K562 (cell line): ENCODE measurements around the gene CRTC3. TPM values are rescaled to one million over a fixed set of nuclear protein-coding genes. Genes with fewer than 3 reads are reported as not detected.

Experiments used
- ADNP ChIP-seq: fragments of 200-800 bp; sonication (Bioruptor generic); IDR thresholded peaks from 2 replicates; pipeline ENCODE4 v1.6.1; 2016; ENCODE audit warnings: missing genetic modification characterization, missing compliant biosample characterization
- CCAR2 ChIP-seq: fragments of 200-400 bp; formaldehyde crosslinking; IDR thresholded peaks from 2 replicates; pipeline ENCODE4 v1.6.1; 2017; ENCODE audit warnings: mild to moderate bottlenecking, low read depth, low read length
- DNMT1 ChIP-seq: fragments of 450-650 bp; IDR thresholded peaks from 2 replicates; pipeline ENCODE4 v1.6.1; 2016; ENCODE audit warnings: antibody characterized with exemption, mild to moderate bottlenecking
- EP300 ChIP-seq: IDR thresholded peaks from 2 replicates; pipeline ENCODE4 v1.6.1; 2012; ENCODE audit warnings: low read length, improper control_type of control experiment
- FOXJ2 ChIP-seq: fragments of 200-800 bp; sonication (Bioruptor generic); IDR thresholded peaks from 2 replicates; pipeline ENCODE4 v1.6.1; 2016; ENCODE audit warnings: missing genetic modification characterization, missing compliant biosample characterization
- KAT2B ChIP-seq: IDR thresholded peaks from one replicate; pipeline ENCODE4 v1.6.1; 2012; ENCODE audit warnings: low read depth, mild to moderate bottlenecking, control low read depth, inconsistent platforms, low read length, moderate library complexity
- KLF13 ChIP-seq: fragments of 450-650 bp; IDR thresholded peaks from 2 replicates; pipeline ENCODE4 v1.6.1; 2016; ENCODE audit warnings: missing genetic modification characterization, low read depth, mild to moderate bottlenecking, missing compliant biosample characterization, moderate library complexity, borderline replicate concordance
- NCOA1 ChIP-seq: fragments of 450-650 bp; IDR thresholded peaks from 2 replicates; pipeline ENCODE4 v1.6.1; 2016; ENCODE audit warnings: low read depth
- NFIX ChIP-seq: fragments of 250-450 bp; sonication (Bioruptor Pico); IDR thresholded peaks from 2 replicates; pipeline ENCODE4 v1.4.0; 2020; ENCODE audit warnings: low read depth, mild to moderate bottlenecking, moderate library complexity
- RUNX1 ChIP-seq: sonication (generic); IDR thresholded peaks from 2 replicates; pipeline ENCODE4 v1.6.1; 2016; ENCODE audit warnings: antibody characterized with exemption, low read depth
- ZNF644 ChIP-seq: fragments of 200-800 bp; sonication (Bioruptor generic); IDR thresholded peaks from 2 replicates; pipeline ENCODE4 v1.6.1; 2016; ENCODE audit warnings: low read depth, missing genetic modification characterization, missing compliant biosample characterization
- polyA plus RNA-seq, 8 experiments: library from polyadenylated mRNA; depleted of rRNA in 4 of 8; stranded (reverse) in 5 of 8; unstranded in 3 of 8; fragments of >200 nt; fragmentation: Nextera tagmentation in 2 of 8; fragmentation: Illumina TruSeq in 1 of 8; extraction: Ambion mirVana in 2 of 8; extraction: Trizol in 1 of 8; gene quantifications; 2 replicates each; pipeline versions ENCODE4 v1.2.1 to v1.2.3, GENCODE V29; 2011 to 2014; ENCODE audit warnings: inconsistent platforms in 1 of 8, missing spikeins in 1 of 8
- total RNA-seq, 7 experiments: library from RNA; depleted of rRNA in 6 of 7; stranded (reverse); fragments of >200 nt in 6 of 7; fragmentation: Illumina TruSeq in 2 of 7; extraction: Trizol in 2 of 7; gene quantifications; 2 replicates each; pipeline versions ENCODE4 v1.2.1 to v1.2.3, GENCODE V29; 2011 to 2021; ENCODE audit warnings: low replicate concordance in 1 of 7
- TF ChIP-seq, protein P1 (sequence below): fragments of 200-800 bp; sonication (Bioruptor generic); IDR thresholded peaks from 2 replicates; pipeline ENCODE4 v1.6.1; 2017; ENCODE audit warnings: missing genetic modification characterization, missing compliant biosample characterization
- TF ChIP-seq, protein P2 (sequence below): IDR thresholded peaks from 2 replicates; pipeline ENCODE4 v1.6.1; 2011; ENCODE audit warnings: borderline replicate concordance, low read depth, mild to moderate bottlenecking, moderate library complexity, low read length; ENCODE audit not compliant: insufficient read depth, poor library complexity, severe bottlenecking
- TF ChIP-seq, protein P3 (sequence below), 2 experiments: fragments of 450-650 bp; conservative IDR thresholded peaks; 2 replicates each; pipeline ENCODE4 v1.6.1; 2017; ENCODE audit warnings: mild to moderate bottlenecking in 2 of 2, moderate library complexity in 2 of 2
- TF ChIP-seq, protein P4 (sequence below): fragments of 200-400 bp; formaldehyde crosslinking; IDR thresholded peaks from 2 replicates; pipeline ENCODE4 v1.6.1; 2017; ENCODE audit warnings: mild to moderate bottlenecking, low read depth, low read length, moderate library complexity

CRTC3 gene
- total and polyA plus RNA-seq, 9 of the 15 experiments (the other 6 are each of a cell fraction or from before 2014, with no cell fraction given): 1.2 to 19.0 (median 11.6) TPM

DNA sequence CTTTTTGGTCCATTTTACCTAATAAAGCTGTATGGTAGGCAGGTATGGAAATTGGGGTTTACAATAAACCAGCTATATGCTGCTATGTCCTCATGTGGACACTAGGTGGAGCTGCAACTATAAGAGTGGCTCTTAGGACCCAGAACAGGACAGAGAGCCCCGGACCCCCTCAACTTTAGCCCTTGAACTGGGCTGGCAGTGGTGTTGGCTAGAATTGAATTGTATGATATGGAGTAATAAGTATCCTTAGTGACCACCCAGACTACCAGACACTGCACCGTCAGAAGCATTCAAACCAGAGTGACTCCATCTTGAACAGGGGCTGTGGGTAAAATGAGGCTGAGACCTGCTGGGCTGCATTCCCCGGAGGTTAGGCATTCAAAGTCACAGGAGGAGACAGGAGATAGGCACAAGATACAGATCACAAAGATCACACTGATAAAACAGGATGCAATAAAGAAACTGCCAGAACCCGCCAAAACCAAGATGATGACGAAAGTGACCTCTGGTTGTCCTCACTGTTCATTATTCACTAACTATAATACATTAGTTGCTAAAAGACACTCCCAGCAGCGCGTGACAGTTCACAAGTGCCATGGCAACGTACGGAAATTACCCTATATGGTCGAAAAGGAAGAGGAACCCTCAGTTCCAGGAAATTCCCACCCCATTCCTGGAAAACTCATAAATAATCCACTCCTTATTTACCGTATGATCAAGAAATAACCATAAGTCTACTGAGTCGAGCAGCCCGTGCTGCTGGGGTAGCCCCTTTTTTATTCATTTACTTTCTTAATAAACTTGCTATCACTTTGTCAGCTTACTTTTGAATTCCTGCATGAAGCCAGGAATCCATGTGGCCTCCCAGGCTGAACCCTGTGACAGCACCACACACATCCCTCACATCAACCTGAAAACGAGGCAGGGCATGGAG, 118.7 kb downstream of the CRTC3 start (continued):
- peak; percentile 80; the same call in 1 of the 2 replicates for TF ChIP-seq ADNP (tag)
- TF ChIP-seq RUNX1: no peak; the same call in 1 of the 2 replicates
- peak; percentile 100 for TF ChIP-seq KLF13
- TF ChIP-seq KAT2B: no peak
- TF ChIP-seq, protein P1, sequence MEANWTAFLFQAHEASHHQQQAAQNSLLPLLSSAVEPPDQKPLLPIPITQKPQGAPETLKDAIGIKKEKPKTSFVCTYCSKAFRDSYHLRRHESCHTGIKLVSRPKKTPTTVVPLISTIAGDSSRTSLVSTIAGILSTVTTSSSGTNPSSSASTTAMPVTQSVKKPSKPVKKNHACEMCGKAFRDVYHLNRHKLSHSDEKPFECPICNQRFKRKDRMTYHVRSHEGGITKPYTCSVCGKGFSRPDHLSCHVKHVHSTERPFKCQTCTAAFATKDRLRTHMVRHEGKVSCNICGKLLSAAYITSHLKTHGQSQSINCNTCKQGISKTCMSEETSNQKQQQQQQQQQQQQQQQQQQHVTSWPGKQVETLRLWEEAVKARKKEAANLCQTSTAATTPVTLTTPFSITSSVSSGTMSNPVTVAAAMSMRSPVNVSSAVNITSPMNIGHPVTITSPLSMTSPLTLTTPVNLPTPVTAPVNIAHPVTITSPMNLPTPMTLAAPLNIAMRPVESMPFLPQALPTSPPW (CRISPR knock-in tag): peak; percentile 89
- peak; percentile 92 for TF ChIP-seq NFIX (CRISPR knock-in tag)
- TF ChIP-seq EP300: peak; percentile 89
- TF ChIP-seq CCAR2: no peak
- TF ChIP-seq, protein P2, sequence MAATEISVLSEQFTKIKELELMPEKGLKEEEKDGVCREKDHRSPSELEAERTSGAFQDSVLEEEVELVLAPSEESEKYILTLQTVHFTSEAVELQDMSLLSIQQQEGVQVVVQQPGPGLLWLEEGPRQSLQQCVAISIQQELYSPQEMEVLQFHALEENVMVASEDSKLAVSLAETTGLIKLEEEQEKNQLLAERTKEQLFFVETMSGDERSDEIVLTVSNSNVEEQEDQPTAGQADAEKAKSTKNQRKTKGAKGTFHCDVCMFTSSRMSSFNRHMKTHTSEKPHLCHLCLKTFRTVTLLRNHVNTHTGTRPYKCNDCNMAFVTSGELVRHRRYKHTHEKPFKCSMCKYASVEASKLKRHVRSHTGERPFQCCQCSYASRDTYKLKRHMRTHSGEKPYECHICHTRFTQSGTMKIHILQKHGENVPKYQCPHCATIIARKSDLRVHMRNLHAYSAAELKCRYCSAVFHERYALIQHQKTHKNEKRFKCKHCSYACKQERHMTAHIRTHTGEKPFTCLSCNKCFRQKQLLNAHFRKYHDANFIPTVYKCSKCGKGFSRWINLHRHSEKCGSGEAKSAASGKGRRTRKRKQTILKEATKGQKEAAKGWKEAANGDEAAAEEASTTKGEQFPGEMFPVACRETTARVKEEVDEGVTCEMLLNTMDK: no peak
- peak; percentile 100 for TF ChIP-seq ZNF644
- TF ChIP-seq, protein P3, sequence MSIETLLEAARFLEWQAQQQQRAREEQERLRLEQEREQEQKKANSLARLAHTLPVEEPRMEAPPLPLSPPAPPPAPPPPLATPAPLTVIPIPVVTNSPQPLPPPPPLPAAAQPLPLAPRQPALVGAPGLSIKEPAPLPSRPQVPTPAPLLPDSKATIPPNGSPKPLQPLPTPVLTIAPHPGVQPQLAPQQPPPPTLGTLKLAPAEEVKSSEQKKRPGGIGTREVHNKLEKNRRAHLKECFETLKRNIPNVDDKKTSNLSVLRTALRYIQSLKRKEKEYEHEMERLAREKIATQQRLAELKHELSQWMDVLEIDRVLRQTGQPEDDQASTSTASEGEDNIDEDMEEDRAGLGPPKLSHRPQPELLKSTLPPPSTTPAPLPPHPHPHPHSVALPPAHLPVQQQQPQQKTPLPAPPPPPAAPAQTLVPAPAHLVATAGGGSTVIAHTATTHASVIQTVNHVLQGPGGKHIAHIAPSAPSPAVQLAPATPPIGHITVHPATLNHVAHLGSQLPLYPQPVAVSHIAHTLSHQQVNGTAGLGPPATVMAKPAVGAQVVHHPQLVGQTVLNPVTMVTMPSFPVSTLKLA (conservative IDR thresholded peaks at IDR 0.05): peak; percentile 61 to 77; a peak in 2 of 4 replicates
- TF ChIP-seq NCOA1: peak; percentile 37; the same call in 1 of the 2 replicates
- TF ChIP-seq, protein P4, sequence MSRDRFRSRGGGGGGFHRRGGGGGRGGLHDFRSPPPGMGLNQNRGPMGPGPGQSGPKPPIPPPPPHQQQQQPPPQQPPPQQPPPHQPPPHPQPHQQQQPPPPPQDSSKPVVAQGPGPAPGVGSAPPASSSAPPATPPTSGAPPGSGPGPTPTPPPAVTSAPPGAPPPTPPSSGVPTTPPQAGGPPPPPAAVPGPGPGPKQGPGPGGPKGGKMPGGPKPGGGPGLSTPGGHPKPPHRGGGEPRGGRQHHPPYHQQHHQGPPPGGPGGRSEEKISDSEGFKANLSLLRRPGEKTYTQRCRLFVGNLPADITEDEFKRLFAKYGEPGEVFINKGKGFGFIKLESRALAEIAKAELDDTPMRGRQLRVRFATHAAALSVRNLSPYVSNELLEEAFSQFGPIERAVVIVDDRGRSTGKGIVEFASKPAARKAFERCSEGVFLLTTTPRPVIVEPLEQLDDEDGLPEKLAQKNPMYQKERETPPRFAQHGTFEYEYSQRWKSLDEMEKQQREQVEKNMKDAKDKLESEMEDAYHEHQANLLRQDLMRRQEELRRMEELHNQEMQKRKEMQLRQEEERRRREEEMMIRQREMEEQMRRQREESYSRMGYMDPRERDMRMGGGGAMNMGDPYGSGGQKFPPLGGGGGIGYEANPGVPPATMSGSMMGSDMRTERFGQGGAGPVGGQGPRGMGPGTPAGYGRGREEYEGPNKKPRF: no peak
- no peak for TF ChIP-seq DNMT1
- TF ChIP-seq FOXJ2 (tag): peak; percentile 94; the same call in 1 of the 2 replicates
